NCI-H2227 treated with DMSO at 0.1 percent for 48 hours (cell line): ENCODE data around the gene TIGAR.

Experiments used
- DNase-seq: peaks from one replicate; lab custom pipeline; 2025; lab: John Stamatoyannopoulos, UW

Gene TIGAR

DNA sequence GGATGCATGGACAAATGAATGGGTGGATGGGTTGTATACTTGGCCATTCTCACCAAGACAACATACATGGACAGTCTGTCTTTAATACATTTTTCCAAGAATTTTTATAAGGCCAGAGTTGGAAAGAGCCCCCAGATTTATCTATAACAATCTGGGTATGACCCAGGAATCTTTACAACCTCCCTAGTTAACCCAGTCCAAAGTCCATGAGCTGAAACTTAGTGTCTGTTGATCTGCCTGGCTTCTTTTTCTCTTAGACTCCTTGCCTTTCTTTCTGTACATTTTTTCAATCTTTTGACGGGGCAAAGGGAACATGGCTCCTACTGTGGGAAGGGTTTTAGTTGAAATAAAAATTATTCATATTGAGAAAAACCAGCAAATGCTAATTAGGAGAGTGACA lies 57.8 kb downstream of the TIGAR start:
- no peak for DNase-seq

DNA sequence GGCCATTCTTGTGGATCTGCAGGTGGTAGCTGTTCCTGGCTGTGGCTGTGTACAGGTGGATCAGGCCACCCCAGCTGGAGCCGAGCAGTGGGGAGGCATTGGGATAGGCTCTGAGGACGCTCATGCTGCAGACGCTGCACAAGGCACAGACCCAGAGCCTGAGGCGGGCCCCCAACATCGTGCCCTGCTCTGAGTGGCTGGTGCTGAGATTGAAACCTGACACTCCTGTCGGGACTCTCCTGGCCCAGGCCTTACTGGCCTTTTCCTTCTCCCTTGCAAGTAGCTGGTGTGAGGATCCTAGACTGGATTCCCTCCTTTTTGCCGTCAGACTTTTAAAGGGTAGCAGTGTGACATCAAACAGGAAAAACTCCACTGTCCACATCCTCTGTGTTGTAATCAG lies 58.4 kb downstream of the TIGAR start, which contains the start of gene FGF23:
TSS of gene FGF23 (minus strand) at position 308 of the 400 bp plus-strand sequence. CDS start at position 178, 130 bp downstream.
- no peak for DNase-seq

DNA sequence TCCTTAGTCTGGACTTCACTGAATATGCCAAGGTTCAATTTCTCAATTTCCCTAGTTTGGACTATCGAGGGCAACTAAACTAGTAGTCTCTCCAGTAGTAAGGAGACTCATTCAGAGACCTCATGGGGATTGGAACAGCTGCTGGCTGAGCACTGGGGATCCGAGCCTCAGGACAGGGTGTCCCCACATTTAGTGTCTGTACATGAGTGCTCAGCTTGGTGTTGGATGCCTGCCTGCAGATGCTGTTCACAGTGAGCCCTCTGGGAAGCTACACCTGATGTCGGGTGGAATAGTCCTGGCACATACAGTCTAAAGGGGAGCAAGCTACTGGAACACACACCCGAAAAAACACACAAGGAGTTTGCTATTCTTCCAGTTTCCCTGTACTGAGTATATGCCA lies 59.3 kb downstream of the TIGAR start:
- no peak for DNase-seq

DNA sequence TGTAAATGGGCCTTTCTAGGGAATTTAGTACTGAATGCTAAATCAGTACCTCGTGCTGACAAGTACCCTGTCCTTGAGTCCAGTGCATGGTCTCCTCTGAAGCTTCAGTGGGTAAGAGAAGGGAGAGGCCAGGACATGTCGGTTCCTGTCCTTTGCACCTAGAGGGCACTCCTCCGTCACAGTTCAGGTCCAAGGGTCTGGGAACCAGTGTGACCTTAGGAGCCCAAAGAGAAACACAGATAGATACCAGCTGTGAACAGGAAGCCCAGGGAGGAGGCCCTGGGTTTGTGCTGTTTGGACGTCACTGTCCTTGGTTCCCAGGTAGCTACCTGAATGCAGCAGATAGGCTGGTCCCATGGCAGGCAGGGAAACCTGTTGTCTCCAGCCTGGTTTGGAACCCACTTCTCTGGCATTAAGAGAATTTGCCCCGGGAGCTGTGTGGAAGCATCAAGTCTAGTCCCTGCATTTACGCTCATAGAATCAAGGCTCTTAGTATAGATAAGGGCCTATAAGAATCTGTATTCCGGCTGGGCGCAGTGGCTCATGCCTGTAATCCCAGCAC lies 62.4 kb downstream of the TIGAR start:
- DNase-seq: no peak

DNA sequence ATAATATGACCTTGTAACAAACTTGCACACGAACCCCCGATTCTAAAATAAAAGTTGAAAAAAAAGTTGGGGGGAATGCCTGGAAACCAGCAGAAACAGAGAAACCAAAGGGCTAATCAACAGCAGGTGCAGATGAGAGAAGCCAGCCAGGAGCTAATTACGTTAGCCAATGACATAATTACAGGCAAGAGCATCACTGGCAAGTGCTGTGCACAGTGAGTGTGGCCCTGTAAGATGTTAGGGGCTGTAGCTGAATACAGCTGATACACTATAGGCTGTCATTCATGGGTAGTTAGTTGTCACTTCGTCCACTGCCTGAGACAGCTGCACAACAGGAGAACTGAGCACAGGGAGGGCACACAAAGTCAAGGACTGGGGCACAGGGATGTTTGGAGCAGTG lies 65.8 kb downstream of the TIGAR start:
- DNase-seq: no peak

DNA sequence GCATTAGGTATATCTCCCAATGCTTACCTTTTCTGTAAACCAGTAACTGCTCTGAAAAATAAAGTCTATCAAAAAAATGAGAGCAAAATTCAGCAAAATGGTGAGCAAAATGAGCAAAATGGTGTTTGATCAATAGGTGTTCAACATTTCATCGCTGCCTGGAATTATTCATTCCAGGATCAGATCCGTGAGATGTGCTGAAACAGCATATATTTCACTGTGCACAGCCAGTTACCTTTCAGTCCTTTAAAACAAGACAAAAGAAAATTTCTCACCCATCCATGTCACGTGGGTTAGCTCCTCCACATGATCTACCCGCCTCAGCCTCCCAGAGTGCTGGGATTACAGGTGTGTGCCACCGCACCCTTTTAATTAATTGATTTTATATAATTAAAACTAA lies 66.6 kb downstream of the TIGAR start:
- no peak for DNase-seq

DNA sequence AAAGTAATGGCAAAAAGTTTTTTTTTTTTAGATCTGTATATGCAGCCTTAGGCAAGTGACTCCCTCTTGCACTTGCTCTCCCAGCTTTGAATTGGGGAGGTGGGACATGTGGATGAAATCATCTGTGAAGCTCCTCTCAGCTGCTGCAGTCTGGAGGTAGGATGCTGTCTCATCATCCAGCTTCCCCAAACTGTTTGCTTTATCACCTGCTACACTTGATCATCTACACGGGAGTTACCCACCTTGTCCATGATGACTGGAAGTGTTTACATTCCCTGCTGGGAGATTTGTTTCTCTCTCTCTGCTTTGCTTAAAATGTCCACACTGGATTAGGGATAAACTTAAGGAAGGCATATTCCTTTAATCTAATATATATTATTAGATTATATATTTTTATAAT lies 67.0 kb downstream of the TIGAR start:
- no peak for DNase-seq

DNA sequence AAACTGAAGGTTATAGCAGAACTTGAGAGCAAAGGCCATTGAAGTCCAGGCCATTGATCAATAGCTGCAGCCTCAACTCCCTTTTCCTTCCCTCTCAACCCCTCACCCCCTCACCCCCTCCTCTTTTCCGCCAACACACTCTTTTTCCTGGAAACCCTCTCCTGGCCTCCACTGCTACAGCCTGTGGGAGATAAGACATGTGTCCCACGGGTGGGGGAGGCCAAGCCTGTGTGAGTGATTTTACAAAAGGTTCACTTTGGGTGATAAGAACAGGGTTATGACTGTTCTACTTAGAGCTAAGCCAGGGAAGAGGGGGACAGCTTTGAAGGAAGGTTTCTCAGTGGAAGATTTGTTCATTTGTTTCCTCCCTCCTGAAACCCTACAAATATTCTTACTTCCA lies 67.6 kb downstream of the TIGAR start:
- no peak for DNase-seq

DNA sequence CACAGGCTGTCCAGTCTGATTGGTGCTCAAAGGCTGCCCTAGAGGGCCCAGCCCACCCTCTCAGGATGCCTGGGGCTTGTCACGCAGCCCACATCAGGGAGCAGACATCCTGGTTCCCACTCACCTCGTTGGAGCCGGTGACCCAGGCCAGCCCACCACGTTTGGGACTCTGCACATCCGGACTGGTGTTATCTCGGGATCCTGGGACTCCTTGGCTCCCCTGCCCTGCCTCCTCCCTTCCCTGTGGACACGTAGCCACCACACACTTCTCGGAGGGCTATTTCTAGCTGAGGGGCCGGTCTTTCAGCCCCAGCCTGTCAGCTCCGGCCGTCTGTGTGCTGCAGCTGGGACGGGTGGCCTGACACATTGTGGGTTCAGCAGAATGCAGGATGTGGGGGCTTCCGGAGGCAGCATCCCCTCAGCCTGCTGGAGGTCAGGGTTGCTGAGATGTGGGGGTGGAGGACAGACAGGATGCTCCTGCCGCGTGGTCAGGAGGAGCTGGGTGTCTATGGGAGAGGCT lies 71.3 kb downstream of the TIGAR start:
- DNase-seq: no peak

DNA sequence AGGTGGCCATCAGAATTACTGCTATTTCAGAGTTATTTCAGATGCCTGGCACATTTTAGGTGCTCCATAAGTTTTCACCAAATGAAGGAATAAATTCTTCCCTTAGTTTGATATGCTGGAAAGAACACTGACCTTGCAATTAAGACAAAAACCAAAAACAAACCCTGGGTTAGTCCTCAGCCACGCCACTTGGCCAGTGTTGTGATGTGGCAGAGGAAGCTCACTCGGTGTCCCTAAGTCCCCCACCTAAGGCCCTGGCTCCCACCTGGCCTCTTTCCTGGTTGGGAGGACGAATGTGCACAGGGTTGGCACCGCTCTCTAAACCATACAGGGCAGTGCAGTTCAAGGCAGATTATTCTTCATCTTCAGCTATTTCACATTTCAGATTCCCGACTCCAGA lies 72.2 kb downstream of the TIGAR start:
- no peak for DNase-seq

DNA sequence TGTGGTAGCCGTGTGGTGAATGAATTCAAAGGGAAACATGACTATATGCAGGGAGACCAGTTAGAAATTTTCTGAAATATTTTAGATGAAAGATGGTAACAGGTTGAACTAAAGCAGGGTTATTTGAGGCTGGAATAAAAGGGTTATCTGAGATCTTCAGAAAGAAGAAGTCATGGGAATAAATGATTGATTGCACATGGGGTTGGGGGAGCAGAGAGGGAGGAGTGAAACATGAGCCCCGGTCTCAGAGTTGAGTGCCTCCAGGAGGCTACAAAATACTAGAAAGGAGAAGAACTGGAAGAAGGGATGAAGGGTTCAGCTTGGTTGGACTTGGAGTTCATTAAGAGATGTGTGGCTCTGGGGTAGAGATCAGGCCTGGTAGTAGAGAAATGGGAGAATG lies 74.8 kb downstream of the TIGAR start:
- no peak for DNase-seq

DNA sequence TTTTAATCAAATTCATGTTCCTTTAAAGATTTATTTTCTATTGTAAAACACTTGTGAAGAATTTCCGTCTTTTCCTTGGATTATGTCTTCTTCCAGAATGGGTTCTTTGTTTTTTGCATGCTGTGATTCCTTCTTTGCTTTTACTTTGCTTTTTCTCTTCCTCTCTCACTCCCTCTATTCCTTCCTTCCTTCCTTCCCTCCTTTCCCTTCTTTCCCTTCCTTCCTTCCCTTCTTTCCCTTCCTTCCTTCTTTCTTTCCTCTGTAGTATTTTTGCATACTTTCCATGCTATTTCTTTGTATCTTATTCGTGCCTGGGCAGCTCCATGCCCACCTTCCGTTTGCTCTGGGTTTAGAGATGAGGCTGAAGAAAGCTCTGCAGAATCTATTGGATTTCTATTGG lies 80.1 kb downstream of the TIGAR start:
- DNase-seq: no peak

DNA sequence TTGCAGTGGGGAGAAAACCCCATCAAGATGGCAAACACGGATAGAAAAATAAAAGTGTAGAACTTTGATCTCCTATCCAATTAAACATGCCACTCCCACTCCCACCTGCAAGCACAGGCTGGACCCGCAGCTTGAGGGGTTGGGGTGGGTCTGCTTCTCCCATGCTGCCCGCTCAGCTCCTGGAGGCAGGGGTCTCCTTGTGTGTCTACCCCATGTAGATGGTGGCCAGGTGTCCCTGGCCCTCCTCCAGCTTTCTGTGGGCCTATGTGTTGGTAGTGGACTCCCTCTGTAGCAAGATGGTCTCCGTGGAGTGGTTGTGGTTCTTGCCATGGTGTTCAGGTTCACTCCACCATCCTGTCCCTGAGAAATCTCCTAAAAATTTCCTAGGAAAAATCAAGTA lies 82.0 kb downstream of the TIGAR start:
- DNase-seq: no peak
